H9 (cell line): ENCODE results near the gene DAB1. TPM values are rescaled to one million over a fixed set of nuclear protein-coding genes. Genes with fewer than 3 reads are reported as not detected.

Source experiments
- DNase-seq: peaks from one replicate; pipeline ENCODE4 v3.0.0-alpha.2; 2017
- H2AFZ ChIP-seq: one replicate; pipeline ENCODE4 v1.6.1; 2013; ENCODE audit warnings: mild to moderate bottlenecking, low read length, control low read depth, moderate library complexity
- H2AK5ac ChIP-seq: 2 replicates; pipeline ENCODE4 v1.6.1; 2013; ENCODE audit warnings: low read length, control low read depth, mixed read lengths; ENCODE audit not compliant: insufficient read length
- H2BK120ac ChIP-seq: one replicate; pipeline ENCODE4 v1.6.1; 2013; ENCODE audit warnings: low read depth, mild to moderate bottlenecking, low read length, control low read depth, inconsistent platforms; ENCODE audit not compliant: poor library complexity, severe bottlenecking
- H2BK12ac ChIP-seq: 2 replicates; pipeline ENCODE4 v1.6.1; 2013; ENCODE audit warnings: low read length, control low read depth, mixed read lengths, low read depth; ENCODE audit not compliant: insufficient read length
- H2BK15ac ChIP-seq: 2 replicates; pipeline ENCODE4 v1.6.1; 2013; ENCODE audit warnings: low read depth, low read length, control low read depth
- H2BK20ac ChIP-seq: one replicate; pipeline ENCODE4 v1.6.1; 2013; ENCODE audit warnings: low read depth, mild to moderate bottlenecking, low read length, control low read depth, inconsistent platforms; ENCODE audit not compliant: poor library complexity, severe bottlenecking
- H2BK5ac ChIP-seq: 2 replicates; pipeline ENCODE4 v1.6.1; 2013; ENCODE audit warnings: low read length, control low read depth, mixed read lengths; ENCODE audit not compliant: insufficient read length
- H3K14ac ChIP-seq: 2 replicates; pipeline ENCODE4 v1.6.1; 2013; ENCODE audit warnings: low read length, control low read depth; ENCODE audit not compliant: insufficient read depth
- H3K18ac ChIP-seq: 2 replicates; pipeline ENCODE4 v1.6.1; 2013; ENCODE audit warnings: low read depth, mild to moderate bottlenecking, mixed read lengths, low read length, control low read depth; ENCODE audit not compliant: insufficient read length
- H3K23ac ChIP-seq: 2 replicates; pipeline ENCODE4 v1.6.1; 2013; ENCODE audit warnings: low read length, control low read depth, mixed read lengths, low read depth; ENCODE audit not compliant: insufficient read length
- H3K23me2 ChIP-seq: 2 replicates; pipeline ENCODE4 v1.6.1; 2013; ENCODE audit warnings: low read depth, mild to moderate bottlenecking, mixed read lengths, low read length, control low read depth; ENCODE audit not compliant: insufficient read length, poor library complexity, severe bottlenecking
- H3K27ac ChIP-seq: 2 replicates; pipeline ENCODE4 v1.5.1; 2013; ENCODE audit warnings: low read length, control low read depth, mixed read lengths, low read depth; ENCODE audit not compliant: insufficient read length
- H3K27me3 ChIP-seq: 2 replicates; pipeline ENCODE4 v1.6.1; 2013; ENCODE audit warnings: low read length, control low read depth, inconsistent platforms; ENCODE audit not compliant: insufficient read depth
- H3K4ac ChIP-seq: 2 replicates; pipeline ENCODE4 v1.6.1; 2013; ENCODE audit warnings: low read depth, mild to moderate bottlenecking, control low read depth, inconsistent platforms, low read length, moderate library complexity
- H3K4me1 ChIP-seq: 2 replicates; pipeline ENCODE4 v1.6.1; 2013; ENCODE audit warnings: low read length, control low read depth, inconsistent platforms; ENCODE audit not compliant: insufficient read depth
- H3K4me2 ChIP-seq: 2 replicates; pipeline ENCODE4 v1.6.1; 2013; ENCODE audit warnings: low read length, control low read depth, mixed read lengths; ENCODE audit not compliant: insufficient read length, insufficient read depth
- H3K56ac ChIP-seq: 2 replicates; pipeline ENCODE4 v1.6.1; 2013; ENCODE audit warnings: low read depth, mild to moderate bottlenecking, mixed read lengths, low read length, control low read depth; ENCODE audit not compliant: insufficient read length
- H3K79me1 ChIP-seq: 2 replicates; pipeline ENCODE4 v1.6.1; 2013; ENCODE audit warnings: low read depth, mild to moderate bottlenecking, moderate library complexity, low read length, control low read depth, inconsistent platforms; ENCODE audit not compliant: insufficient read depth, poor library complexity, severe bottlenecking
- H3K79me2 ChIP-seq: 2 replicates; pipeline ENCODE4 v1.6.1; 2013; ENCODE audit warnings: low read length, control low read depth, inconsistent platforms; ENCODE audit not compliant: insufficient read depth
- H3K9ac ChIP-seq: 2 replicates; pipeline ENCODE4 v1.6.1; 2013; ENCODE audit warnings: low read length, control low read depth, mixed read lengths; ENCODE audit not compliant: insufficient read length; ENCODE audit errors: extremely low read depth
- H3K9me3 ChIP-seq: one replicate; pipeline ENCODE4 v1.6.1; 2013; ENCODE audit warnings: low read depth, low read length, inconsistent platforms; ENCODE audit not compliant: control insufficient read depth
- H3T11ph ChIP-seq: one replicate; pipeline ENCODE4 v1.6.1; 2013; ENCODE audit warnings: mild to moderate bottlenecking, low read length, control low read depth, inconsistent platforms
- H4K20me1 ChIP-seq: one replicate; pipeline ENCODE4 v1.6.1; 2013; ENCODE audit not compliant: control insufficient read depth, insufficient read length, insufficient read depth
- H4K5ac ChIP-seq: 2 replicates; pipeline ENCODE4 v1.6.1; 2013; ENCODE audit warnings: low read depth, mild to moderate bottlenecking, mixed read lengths, low read length, control low read depth; ENCODE audit not compliant: insufficient read length
- H4K8ac ChIP-seq: replicated peaks from 2 replicates; pipeline ENCODE4 v1.6.1; 2013; ENCODE audit warnings: low read length, control low read depth, mixed read lengths, low read depth; ENCODE audit not compliant: insufficient read length
- H4K91ac ChIP-seq: 2 replicates; pipeline ENCODE4 v1.6.1; 2013; ENCODE audit warnings: low read depth, mild to moderate bottlenecking, moderate library complexity, mixed read lengths, low read length, control low read depth; ENCODE audit not compliant: insufficient read length
- H3K27ac Mint-ChIP-seq, 3 experiments: 2 replicates in 2 of 3; 3 replicates in 1 of 3; pipeline ENCODE4 v1.8.0; 2020 to 2021; ENCODE audit warnings: mixed read lengths in 3 of 3, mild to moderate bottlenecking in 1 of 3, moderate library complexity in 1 of 3
- H3K27me3 Mint-ChIP-seq: 2 replicates; pipeline ENCODE4 v1.8.0; 2021; ENCODE audit warnings: low read depth, mild to moderate bottlenecking, moderate library complexity, mixed read lengths
- H3K36me3 Mint-ChIP-seq, 3 experiments: 2 replicates in 2 of 3; 3 replicates in 1 of 3; pipeline ENCODE4 v1.8.0; 2020 to 2021; ENCODE audit warnings: low read depth in 3 of 3, mixed read lengths in 3 of 3; ENCODE audit not compliant: insufficient read depth in 1 of 3
- H3K4me1 Mint-ChIP-seq, 2 experiments: 2 replicates each; pipeline ENCODE4 v1.8.0; 2020; ENCODE audit warnings: mixed read lengths in 2 of 2
- H3K4me3 Mint-ChIP-seq, 2 experiments: 2 replicates in 1 of 2; 3 replicates in 1 of 2; pipeline ENCODE4 v1.8.0; 2020 to 2021; ENCODE audit warnings: mild to moderate bottlenecking in 2 of 2, mixed read lengths in 2 of 2, moderate library complexity in 1 of 2
- H3K9me3 Mint-ChIP-seq, 2 experiments: 2 replicates in 1 of 2; 3 replicates in 1 of 2; pipeline ENCODE4 v1.8.0; 2020; ENCODE audit warnings: mild to moderate bottlenecking in 2 of 2, mixed read lengths in 2 of 2, moderate library complexity in 1 of 2
- WGBS: extraction: QIAGEN DNeasy Blood & Tissue Kit; methylation state at CpG from one replicate; pipeline ENCODE4 v1.1.7; 2013; ENCODE audit warnings: missing lambda C conversion rate, low lambda C conversion rate, mixed read lengths; ENCODE audit not compliant: insufficient read length; ENCODE audit errors: extremely low coverage; 5-methylcytosine and 5-hydroxymethylcytosine counted together
- total RNA-seq: library from RNA; stranded (reverse); gene quantifications from 2 replicates; pipeline ENCODE4 v1.2.1, GENCODE V29; 2021
- TF ChIP-seq, protein P1 (sequence below): fragments of 200-600 bp; sonication (generic); conservative IDR thresholded peaks from 3 replicates; pipeline ENCODE4 v1.8.0; 2021; ENCODE audit warnings: antibody characterized with exemption, mild to moderate bottlenecking

DAB1 gene
- total RNA-seq, 1 experiment from 2014 or later = 9.3 TPM

DNA sequence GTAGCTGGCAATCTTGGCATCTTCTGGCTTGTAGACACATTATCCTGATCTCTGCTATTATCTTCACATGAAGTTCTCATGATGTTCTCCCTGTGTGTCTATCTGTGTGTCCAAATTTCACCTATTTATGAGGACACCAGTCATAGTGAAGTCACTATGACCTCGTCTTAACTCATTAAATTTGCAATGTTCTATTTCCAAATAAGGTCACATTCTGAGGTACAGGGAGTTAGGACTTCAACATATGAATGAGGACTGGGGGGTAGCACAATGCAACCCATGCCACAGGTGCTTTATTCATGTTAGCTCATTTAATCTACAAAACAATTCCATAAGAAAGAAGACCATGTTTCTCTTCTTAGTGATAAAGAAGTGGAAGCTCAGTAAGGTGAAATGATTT lies 251.8 kb downstream of the DAB1 start:
- H3K23me2 ChIP-seq = no peaks in the 10 kb centered on the region
- H3K36me3 Mint-ChIP-seq = peaks cover 4 to 19% (median 12%) of the 10 kb centered on the region in 3 experiments
- H2BK20ac ChIP-seq = no peak overlapping the region
- no peak overlapping the region for H3K4ac ChIP-seq
- no peak overlapping the region for H3K23ac ChIP-seq
- no peak for DNase-seq
- no peak overlapping the region for H2BK120ac ChIP-seq
- H3K14ac ChIP-seq = no peak overlapping the region
- peaks cover 25 to 26% of the 10 kb centered on the region in 2 experiments for H3K4me1 Mint-ChIP-seq
- H4K8ac ChIP-seq = no peak overlapping the region
- H2BK12ac ChIP-seq = no peak overlapping the region
- H3K9ac ChIP-seq = no peak overlapping the region
- no peaks in the 10 kb centered on the region for H3K79me1 ChIP-seq
- H3K4me2 ChIP-seq = no peak overlapping the region
- no peak overlapping the region for H3T11ph ChIP-seq
- no peak overlapping the region for H2AK5ac ChIP-seq
- no peak overlapping the region for H2BK15ac ChIP-seq
- H4K91ac ChIP-seq = no peak overlapping the region
- no peak overlapping the region for H3K56ac ChIP-seq
- peaks cover 9 to 13% of the 10 kb centered on the region in 2 experiments; a peak in 4 of 5 replicates for H3K9me3 Mint-ChIP-seq
- H2BK5ac ChIP-seq = no peak overlapping the region
- no peak overlapping the region for H3K27ac ChIP-seq
- H3K9me3 ChIP-seq = no peaks in the 10 kb centered on the region
- no peaks in the 10 kb centered on the region for H3K79me2 ChIP-seq
- H3K4me1 ChIP-seq = peaks cover 8% of the 10 kb centered on the region; the same call in 1 of the 2 replicates
- peak overlapping the region; percentile 71 for H3K18ac ChIP-seq
- H2AFZ ChIP-seq = no peak overlapping the region
- H4K20me1 ChIP-seq = no peaks in the 10 kb centered on the region
- no CpG with 5 or more reads among the region's 1 CpG for WGBS
- no peaks in the 10 kb centered on the region for H3K27me3 ChIP-seq
- TF ChIP-seq, protein P1, sequence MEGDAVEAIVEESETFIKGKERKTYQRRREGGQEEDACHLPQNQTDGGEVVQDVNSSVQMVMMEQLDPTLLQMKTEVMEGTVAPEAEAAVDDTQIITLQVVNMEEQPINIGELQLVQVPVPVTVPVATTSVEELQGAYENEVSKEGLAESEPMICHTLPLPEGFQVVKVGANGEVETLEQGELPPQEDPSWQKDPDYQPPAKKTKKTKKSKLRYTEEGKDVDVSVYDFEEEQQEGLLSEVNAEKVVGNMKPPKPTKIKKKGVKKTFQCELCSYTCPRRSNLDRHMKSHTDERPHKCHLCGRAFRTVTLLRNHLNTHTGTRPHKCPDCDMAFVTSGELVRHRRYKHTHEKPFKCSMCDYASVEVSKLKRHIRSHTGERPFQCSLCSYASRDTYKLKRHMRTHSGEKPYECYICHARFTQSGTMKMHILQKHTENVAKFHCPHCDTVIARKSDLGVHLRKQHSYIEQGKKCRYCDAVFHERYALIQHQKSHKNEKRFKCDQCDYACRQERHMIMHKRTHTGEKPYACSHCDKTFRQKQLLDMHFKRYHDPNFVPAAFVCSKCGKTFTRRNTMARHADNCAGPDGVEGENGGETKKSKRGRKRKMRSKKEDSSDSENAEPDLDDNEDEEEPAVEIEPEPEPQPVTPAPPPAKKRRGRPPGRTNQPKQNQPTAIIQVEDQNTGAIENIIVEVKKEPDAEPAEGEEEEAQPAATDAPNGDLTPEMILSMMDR = no peak
- H4K5ac ChIP-seq = no peak overlapping the region
- H3K27me3 Mint-ChIP-seq = no peaks in the 10 kb centered on the region; the same call in 1 of the 2 replicates
- H3K4me3 Mint-ChIP-seq = no peak overlapping the region
- H3K27ac Mint-ChIP-seq = peak overlapping the region in 2 of 3 experiments; percentile 1 to 39; a peak in 3 of 7 replicates
